Measurements from ENCODE around the gene LMNA.

Gene LMNA

GRCh38 chr1:156151093-156151688, 36.7 kb downstream of the LMNA start:
- in situ Hi-C loops (cut with HindIII; ENCODE audit: low pct_ligation_motif_present, low pct_unique_long_range_greater_than_20kb, low sequenced_read_pairs) = no loop called here
- DNase-seq = peak; percentile 42

- peak; percentile 97 for DNase-seq
- in situ Hi-C loops (cut with HindIII; ENCODE audit: low pct_ligation_motif_present, low pct_unique_long_range_greater_than_20kb, low sequenced_read_pairs) = no loop called here
Measured at GRCh38 chr1:156152628-156153027, 38.1 kb downstream of the LMNA start.

DNA sequence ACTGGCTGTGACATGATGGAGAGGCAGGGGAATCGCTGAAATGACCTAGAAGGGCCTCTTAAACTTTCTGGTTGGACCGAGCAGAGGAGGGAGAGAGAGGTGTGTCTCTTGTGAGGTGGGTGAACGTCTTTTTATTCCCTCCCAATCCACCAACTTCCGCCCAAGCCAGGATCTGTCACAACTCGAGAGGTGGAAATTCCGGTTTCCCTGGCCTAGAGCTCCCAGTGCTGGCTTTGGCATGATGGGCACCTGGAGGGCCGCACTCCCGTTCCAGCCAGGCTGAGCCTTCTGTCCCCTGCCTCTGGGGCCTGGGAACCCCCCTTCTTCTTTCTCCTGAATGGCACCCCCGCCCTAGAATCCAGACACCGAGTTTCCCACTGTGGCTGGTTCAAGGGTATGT, 38.9 kb downstream of the LMNA start, which contains the start of gene SEMA4A:
SEMA4A (plus strand) TSS at position 224 of the 400 bp plus-strand sequence. CDS start 994 bp downstream, outside the sequence.
- DNase-seq = no peak
- in situ Hi-C loops (cut with HindIII; ENCODE audit: low pct_ligation_motif_present, low pct_unique_long_range_greater_than_20kb, low sequenced_read_pairs) = no loop called here

DNA sequence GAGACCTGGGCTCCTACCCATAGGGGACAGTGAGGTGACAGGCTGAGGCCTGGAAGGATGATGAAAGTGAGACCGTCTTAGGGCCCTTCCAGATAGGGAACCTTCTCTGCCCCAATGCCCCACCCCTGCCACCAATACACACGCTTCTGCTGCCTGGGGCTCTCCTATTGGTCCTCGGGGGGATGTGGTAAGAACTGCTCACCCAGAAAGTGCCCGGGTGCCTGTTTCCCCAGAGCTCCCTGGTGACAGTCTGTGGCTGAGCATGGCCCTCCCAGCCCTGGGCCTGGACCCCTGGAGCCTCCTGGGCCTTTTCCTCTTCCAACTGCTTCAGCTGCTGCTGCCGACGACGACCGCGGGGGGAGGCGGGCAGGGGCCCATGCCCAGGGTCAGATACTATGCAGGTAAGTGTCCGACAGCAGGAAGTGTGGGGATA, 39.8 kb downstream of the LMNA start:
- no peak for DNase-seq
- in situ Hi-C loops (cut with HindIII; ENCODE audit: low pct_ligation_motif_present, low pct_unique_long_range_greater_than_20kb, low sequenced_read_pairs) = no loop called here

- in situ Hi-C loops (cut with HindIII; ENCODE audit: low pct_ligation_motif_present, low pct_unique_long_range_greater_than_20kb, low sequenced_read_pairs) = no loop called here
Measured at GRCh38 chr1:156155756-156156510, 41.4 kb downstream of the LMNA start.

GRCh38 chr1:156157506-156157905, 43.0 kb downstream of the LMNA start:
- in situ Hi-C loops (cut with HindIII; ENCODE audit: low pct_ligation_motif_present, low pct_unique_long_range_greater_than_20kb, low sequenced_read_pairs) = no loop called here
- no peak for DNase-seq

More at GRCh38 chr1:156155756-156156510, 41.4 kb downstream of the LMNA start:
- no peak for DNase-seq

DNA sequence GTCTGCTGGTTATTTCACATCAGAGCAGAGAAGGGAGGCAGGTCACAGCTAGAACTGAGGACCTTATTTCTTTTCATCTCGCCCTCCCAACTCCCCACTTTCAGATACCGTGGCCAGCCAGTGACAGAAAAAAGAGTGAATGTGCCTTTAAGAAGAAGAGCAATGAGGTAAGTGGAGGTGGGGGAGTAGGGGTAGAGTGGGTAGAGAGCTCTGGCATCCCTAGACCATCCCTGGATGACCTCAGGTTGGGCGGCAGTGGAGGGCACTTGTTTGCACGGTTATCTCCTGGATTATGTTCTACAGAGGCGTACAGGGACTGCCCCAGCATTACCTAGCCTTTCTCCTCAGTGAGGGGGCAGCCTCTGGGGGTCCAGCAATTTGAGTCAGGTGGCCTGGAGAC, 43.5 kb downstream of the LMNA start:
- DNase-seq = no peak
- in situ Hi-C loops (cut with HindIII; ENCODE audit: low pct_ligation_motif_present, low pct_unique_long_range_greater_than_20kb, low sequenced_read_pairs) = no loop called here

DNA sequence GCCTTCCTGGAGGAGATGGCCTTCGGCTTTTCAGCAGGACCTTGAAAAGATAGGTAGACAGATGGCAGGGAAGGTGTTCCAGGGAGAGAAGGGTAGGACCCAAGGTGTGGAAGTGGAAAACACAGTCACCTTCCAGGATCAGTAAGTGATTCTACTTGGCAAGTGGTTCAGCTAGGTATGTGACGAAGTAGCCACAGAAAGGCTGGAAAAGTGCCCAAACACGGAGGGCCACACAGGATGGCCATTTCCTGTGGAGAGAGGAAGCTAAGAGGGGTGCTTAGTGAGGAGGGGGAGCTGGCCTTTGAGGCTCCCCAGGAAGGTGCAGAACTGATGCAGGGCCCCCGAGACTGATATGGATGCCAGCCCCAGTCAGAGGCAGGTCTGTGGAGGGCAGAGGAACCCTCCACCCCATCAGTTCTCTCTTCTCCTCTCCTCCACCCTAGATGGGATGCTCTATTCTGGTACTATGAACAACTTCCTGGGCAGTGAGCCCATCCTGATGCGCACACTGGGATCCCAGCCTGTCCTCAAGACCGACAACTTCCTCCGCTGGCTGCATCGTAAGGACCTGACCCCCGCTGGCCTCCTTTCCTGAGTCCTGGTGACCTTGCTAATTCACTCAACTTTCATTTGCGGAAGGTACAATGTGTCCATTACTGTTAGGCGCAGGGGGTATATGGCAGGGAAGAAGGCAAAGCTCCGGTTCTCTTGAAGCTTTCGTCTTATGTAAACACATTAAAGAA, 45.7 kb downstream of the LMNA start:
- peak; percentile 27 for DNase-seq
- in situ Hi-C loops (cut with HindIII; ENCODE audit: low pct_ligation_motif_present, low pct_unique_long_range_greater_than_20kb, low sequenced_read_pairs) = no loop called here

DNA sequence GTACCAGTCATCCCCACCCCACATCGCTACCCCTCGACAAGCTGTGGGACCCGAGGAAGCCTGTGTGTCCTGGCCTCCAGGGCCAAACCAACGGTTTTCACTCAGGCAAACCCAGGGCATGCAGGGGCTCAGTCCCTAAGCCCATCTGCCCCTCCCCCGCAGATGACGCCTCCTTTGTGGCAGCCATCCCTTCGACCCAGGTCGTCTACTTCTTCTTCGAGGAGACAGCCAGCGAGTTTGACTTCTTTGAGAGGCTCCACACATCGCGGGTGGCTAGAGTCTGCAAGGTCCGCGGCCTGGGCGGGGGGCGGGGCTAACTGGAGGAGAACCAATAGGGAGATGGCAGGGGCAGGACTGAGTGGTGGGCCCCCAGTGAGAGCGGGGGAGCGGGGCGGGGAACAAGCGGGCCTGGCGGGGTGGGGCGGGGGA, 46.2 kb downstream of the LMNA start:
- DNase-seq = no peak
- in situ Hi-C loops (cut with HindIII; ENCODE audit: low pct_ligation_motif_present, low pct_unique_long_range_greater_than_20kb, low sequenced_read_pairs) = no loop called here

GRCh38 chr1:156162430-156163037, 48.0 kb downstream of the LMNA start:
- DNase-seq = no peak
- in situ Hi-C loops (cut with HindIII; ENCODE audit: low pct_ligation_motif_present, low pct_unique_long_range_greater_than_20kb, low sequenced_read_pairs) = no loop called here

DNA sequence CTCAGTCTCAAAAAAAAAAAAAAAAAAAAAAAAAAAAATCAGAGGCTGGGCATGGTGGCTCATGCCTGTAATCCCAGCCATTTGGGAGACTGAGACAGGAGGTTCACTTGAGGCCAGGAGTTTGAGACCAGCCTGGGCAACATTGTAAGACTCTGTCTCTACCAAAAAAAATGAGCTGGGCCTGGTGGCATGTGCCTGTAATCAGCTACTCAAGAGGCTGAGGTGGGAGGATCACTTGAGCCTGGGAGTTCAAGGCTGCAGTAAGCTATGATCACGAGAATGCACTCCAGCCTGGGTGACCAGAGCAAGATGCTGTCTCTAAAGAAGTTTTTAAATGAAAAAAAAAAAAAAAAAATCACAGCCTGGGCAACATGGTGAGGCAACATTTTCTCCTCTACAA, 49.2 kb downstream of the LMNA start:
- in situ Hi-C loops (cut with HindIII; ENCODE audit: low pct_ligation_motif_present, low pct_unique_long_range_greater_than_20kb, low sequenced_read_pairs) = no loop called here
- DNase-seq = no peak

GRCh38 chr1:156164125-156164831, 49.8 kb downstream of the LMNA start:
- DNase-seq = no peak
- in situ Hi-C loops (cut with HindIII; ENCODE audit: low pct_ligation_motif_present, low pct_unique_long_range_greater_than_20kb, low sequenced_read_pairs) = no loop called here

- DNase-seq = no peak
- in situ Hi-C loops (cut with HindIII; ENCODE audit: low pct_ligation_motif_present, low pct_unique_long_range_greater_than_20kb, low sequenced_read_pairs) = no loop called here
Measured at GRCh38 chr1:156165083-156165482, 50.6 kb downstream of the LMNA start.

DNA sequence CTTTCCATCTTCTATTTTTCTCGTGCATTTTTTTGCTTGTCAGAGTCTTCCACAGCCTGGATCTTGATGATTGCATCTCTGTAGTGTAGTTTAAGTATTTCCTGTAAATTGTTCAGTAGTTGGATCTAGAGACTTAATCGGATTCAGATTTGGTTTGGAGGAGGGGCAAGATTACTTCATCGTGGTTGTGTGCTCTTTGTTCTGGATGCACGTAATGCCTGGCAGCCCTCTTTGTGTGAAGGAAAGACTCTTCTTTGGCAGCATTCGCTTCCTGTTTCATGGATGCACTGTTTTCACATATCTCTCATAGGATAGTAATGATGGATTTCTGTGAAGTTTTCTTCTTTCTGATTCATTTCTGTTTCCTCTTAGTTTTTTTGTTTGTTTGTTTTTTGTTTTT, 53.0 kb downstream of the LMNA start:
- in situ Hi-C loops (cut with HindIII; ENCODE audit: low pct_ligation_motif_present, low pct_unique_long_range_greater_than_20kb, low sequenced_read_pairs) = no loop called here
- no peak for DNase-seq

GRCh38 chr1:156172696-156173470, 58.4 kb downstream of the LMNA start:
- in situ Hi-C loops (cut with HindIII; ENCODE audit: low pct_ligation_motif_present, low pct_unique_long_range_greater_than_20kb, low sequenced_read_pairs) = no loop called here
- DNase-seq = no peak

GRCh38 chr1:156176610-156177210, 62.2 kb downstream of the LMNA start:
- DNase-seq = no peak
- in situ Hi-C loops (cut with HindIII; ENCODE audit: low pct_ligation_motif_present, low pct_unique_long_range_greater_than_20kb, low sequenced_read_pairs) = no loop called here

GRCh38 chr1:156177919-156178654, 63.6 kb downstream of the LMNA start:
- in situ Hi-C loops (cut with HindIII; ENCODE audit: low pct_ligation_motif_present, low pct_unique_long_range_greater_than_20kb, low sequenced_read_pairs) = no loop called here
- no peak for DNase-seq
